DND-41 (cell line): Measurements from ENCODE around the gene FUBP1.
A peak's percentile ranks its signal among the peaks of the same experiment; 100 is the strongest.

ENCODE experiments used
- ATAC-seq: fragments of 200-7000 bp; cut with Tn5 transposase; 3 replicates; pipeline ENCODE4 v1.9.1; 2021; ENCODE audit warnings: low read depth; ENCODE audit not compliant: insufficient read depth
- DNase-seq: peaks from one replicate; pipeline ENCODE4 v3.0.0-alpha.2; 2020
- H2AFZ ChIP-seq: 2 replicates; pipeline ENCODE4 v1.6.0; 2012; ENCODE audit warnings: low read depth, low read length
- H3K27ac ChIP-seq: 2 replicates; pipeline ENCODE4 v1.5.1; 2012; ENCODE audit warnings: low read length, inconsistent platforms
- H3K27me3 ChIP-seq: fragments of 200-600 bp; sonication (generic); 2 replicates; pipeline ENCODE4 v1.6.0; 2012; ENCODE audit warnings: low read length, mild to moderate bottlenecking, inconsistent platforms; ENCODE audit not compliant: insufficient read depth, poor library complexity
- H3K36me3 ChIP-seq: 2 replicates; pipeline ENCODE4 v1.5.1; 2012; ENCODE audit warnings: low read length, inconsistent platforms; ENCODE audit not compliant: insufficient read depth
- H3K4me1 ChIP-seq: 2 replicates; pipeline ENCODE4 v1.5.1; 2012; ENCODE audit warnings: mild to moderate bottlenecking, low read length; ENCODE audit not compliant: insufficient read depth
- H3K4me2 ChIP-seq: 2 replicates; pipeline ENCODE4 v1.6.0; 2012; ENCODE audit warnings: mild to moderate bottlenecking, moderate library complexity, low read length, inconsistent platforms; ENCODE audit not compliant: insufficient read depth
- H3K4me3 ChIP-seq, 2 experiments: fragments of 200-600 bp in 1 of 2; shearing (Covaris generic) in 1 of 2; 2 replicates each; pipeline ENCODE4 v1.5.1; 2012 to 2016; ENCODE audit warnings: inconsistent platforms in 2 of 2, low read length in 2 of 2, mild to moderate bottlenecking in 2 of 2, low read depth in 1 of 2, moderate library complexity in 1 of 2
- H3K79me2 ChIP-seq: 2 replicates; pipeline ENCODE4 v1.6.0; 2012; ENCODE audit warnings: low read length, inconsistent platforms; ENCODE audit not compliant: insufficient read depth
- H3K9ac ChIP-seq: 2 replicates; pipeline ENCODE4 v1.6.0; 2012; ENCODE audit warnings: low read depth, mild to moderate bottlenecking, inconsistent platforms, low read length, moderate library complexity
- H3K9me3 ChIP-seq: 2 replicates; pipeline ENCODE4 v1.5.1; 2012; ENCODE audit warnings: low read length, moderate library complexity, mild to moderate bottlenecking, inconsistent platforms; ENCODE audit not compliant: insufficient read depth, severe bottlenecking
- H4K20me1 ChIP-seq: 2 replicates; pipeline ENCODE4 v1.6.0; 2012; ENCODE audit warnings: low read length; ENCODE audit not compliant: insufficient read depth
- EZH2 ChIP-seq: IDR thresholded peaks from 3 replicates; pipeline ENCODE4 v1.6.1; 2012; ENCODE audit warnings: borderline replicate concordance, low read depth, mild to moderate bottlenecking, moderate library complexity, low read length, inconsistent platforms; ENCODE audit not compliant: severe bottlenecking
- TF ChIP-seq, protein P1 (sequence below): IDR thresholded peaks from 2 replicates; pipeline ENCODE4 v1.5.1; 2012; ENCODE audit warnings: borderline replicate concordance, low read length, moderate library complexity, mild to moderate bottlenecking; ENCODE audit not compliant: poor library complexity, severe bottlenecking; ENCODE audit errors: extremely low read depth

Gene FUBP1

DNA sequence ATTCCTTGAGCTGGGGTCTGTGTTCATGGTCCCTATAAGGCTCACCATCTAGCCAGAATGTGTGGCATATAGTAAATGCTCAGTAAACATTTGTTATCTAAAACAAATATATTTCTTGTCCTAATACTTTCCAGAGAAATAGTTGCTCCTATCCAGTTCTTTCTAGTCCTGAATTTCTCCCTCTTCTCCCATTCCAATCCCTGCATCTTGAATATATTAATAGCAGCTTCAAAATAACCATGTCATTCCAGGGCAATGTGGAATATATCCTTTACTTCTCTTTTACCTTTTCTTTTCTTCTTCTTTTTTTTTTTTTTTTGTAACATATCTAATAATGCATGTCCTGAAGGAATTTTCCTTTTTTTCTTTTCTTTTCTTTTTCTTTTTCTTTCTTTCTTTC, 36.3 kb upstream of the FUBP1 start:
- no peaks in the 10 kb centered on the region for H3K4me1 ChIP-seq
- H3K27me3 ChIP-seq: no peaks in the 10 kb centered on the region
- H4K20me1 ChIP-seq: no peaks in the 10 kb centered on the region
- no peak overlapping the region for H3K4me3 ChIP-seq
- H3K4me2 ChIP-seq: no peak overlapping the region
- TF ChIP-seq EZH2: no peak
- TF ChIP-seq, protein P1, sequence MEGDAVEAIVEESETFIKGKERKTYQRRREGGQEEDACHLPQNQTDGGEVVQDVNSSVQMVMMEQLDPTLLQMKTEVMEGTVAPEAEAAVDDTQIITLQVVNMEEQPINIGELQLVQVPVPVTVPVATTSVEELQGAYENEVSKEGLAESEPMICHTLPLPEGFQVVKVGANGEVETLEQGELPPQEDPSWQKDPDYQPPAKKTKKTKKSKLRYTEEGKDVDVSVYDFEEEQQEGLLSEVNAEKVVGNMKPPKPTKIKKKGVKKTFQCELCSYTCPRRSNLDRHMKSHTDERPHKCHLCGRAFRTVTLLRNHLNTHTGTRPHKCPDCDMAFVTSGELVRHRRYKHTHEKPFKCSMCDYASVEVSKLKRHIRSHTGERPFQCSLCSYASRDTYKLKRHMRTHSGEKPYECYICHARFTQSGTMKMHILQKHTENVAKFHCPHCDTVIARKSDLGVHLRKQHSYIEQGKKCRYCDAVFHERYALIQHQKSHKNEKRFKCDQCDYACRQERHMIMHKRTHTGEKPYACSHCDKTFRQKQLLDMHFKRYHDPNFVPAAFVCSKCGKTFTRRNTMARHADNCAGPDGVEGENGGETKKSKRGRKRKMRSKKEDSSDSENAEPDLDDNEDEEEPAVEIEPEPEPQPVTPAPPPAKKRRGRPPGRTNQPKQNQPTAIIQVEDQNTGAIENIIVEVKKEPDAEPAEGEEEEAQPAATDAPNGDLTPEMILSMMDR: no peak
- no peaks in the 10 kb centered on the region for H3K9me3 ChIP-seq
- H2AFZ ChIP-seq: no peak overlapping the region
- no peak overlapping the region for H3K9ac ChIP-seq
- no peaks in the 10 kb centered on the region for H3K36me3 ChIP-seq
- H3K27ac ChIP-seq: no peak overlapping the region
- no peak for ATAC-seq
- DNase-seq: no peak
- H3K79me2 ChIP-seq: peaks cover 2% of the 10 kb centered on the region; the same call in 1 of the 2 replicates

- H4K20me1 ChIP-seq: no peaks in the 10 kb centered on the region
- no peaks in the 10 kb centered on the region for H3K9me3 ChIP-seq
- H2AFZ ChIP-seq: no peak overlapping the region
- H3K27me3 ChIP-seq: no peaks in the 10 kb centered on the region
- peaks cover 28% of the 10 kb centered on the region for H3K4me1 ChIP-seq
- H3K79me2 ChIP-seq: peaks cover 18% of the 10 kb centered on the region
- ATAC-seq: no peak
- H3K4me3 ChIP-seq: no peak overlapping the region
- no peak overlapping the region for H3K27ac ChIP-seq
- TF ChIP-seq EZH2: no peak
- TF ChIP-seq, protein P1: no peak
- no peak overlapping the region for H3K4me2 ChIP-seq
- H3K9ac ChIP-seq: no peak overlapping the region
- H3K36me3 ChIP-seq: no peaks in the 10 kb centered on the region
- no peak for DNase-seq
Observed at GRCh38 chr1:78011050-78011449, 32.2 kb upstream of the FUBP1 start.

DNA sequence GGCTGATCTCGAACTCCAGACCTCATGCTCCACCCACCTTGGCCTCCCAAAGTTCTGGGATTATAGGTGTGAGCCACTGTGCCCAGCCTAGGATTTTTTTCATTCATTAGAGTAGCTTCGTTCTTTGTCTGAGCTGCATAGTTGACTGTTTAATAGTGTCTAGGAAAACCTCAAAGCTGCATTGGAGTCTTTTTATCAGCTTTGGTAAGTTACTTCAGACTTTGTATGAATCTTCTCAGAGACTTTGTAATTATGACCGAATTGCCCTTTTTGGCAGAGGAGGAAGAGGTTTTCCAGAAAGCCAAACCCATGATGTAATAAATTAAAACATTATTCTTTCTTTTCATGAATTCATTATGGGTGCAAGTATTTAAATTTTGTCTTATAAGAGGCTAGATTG, 31.0 kb upstream of the FUBP1 start:
- no peaks in the 10 kb centered on the region for H3K9me3 ChIP-seq
- H3K4me1 ChIP-seq: peaks cover 35% of the 10 kb centered on the region
- no peak overlapping the region for H3K4me3 ChIP-seq
- ATAC-seq (no peak), DNase-seq (no peak)
- TF ChIP-seq, protein P1: no peak
- TF ChIP-seq EZH2: no peak
- no peaks in the 10 kb centered on the region for H3K36me3 ChIP-seq
- no peak overlapping the region for H3K27ac ChIP-seq
- H3K9ac ChIP-seq: no peak overlapping the region
- peaks cover 30% of the 10 kb centered on the region for H3K79me2 ChIP-seq
- no peaks in the 10 kb centered on the region for H4K20me1 ChIP-seq
- no peak overlapping the region for H2AFZ ChIP-seq
- no peaks in the 10 kb centered on the region for H3K27me3 ChIP-seq
- no peak overlapping the region for H3K4me2 ChIP-seq

GRCh38 chr1:78009276-78009675, 30.4 kb upstream of the FUBP1 start:
- Histone ChIP-seq H3K36me3 (no peaks in the 10 kb centered on the region), H3K9ac (no peak overlapping the region), H3K4me3 (no peak overlapping the region), H4K20me1 (no peaks in the 10 kb centered on the region), H3K4me2 (peak overlapping the region; percentile 20), H3K9me3 (no peaks in the 10 kb centered on the region), H3K27me3 (no peaks in the 10 kb centered on the region), H2AFZ (no peak overlapping the region), H3K79me2 (peaks cover 30% of the 10 kb centered on the region), H3K4me1 (peaks cover 35% of the 10 kb centered on the region), H3K27ac (no peak overlapping the region)
- TF ChIP-seq EZH2: no peak
- TF ChIP-seq, protein P1: no peak
- DNase-seq (no peak), ATAC-seq (no peak)
